Measurements from ENCODE around the gene TMEM126A.
"Not testable (repeated sequence)": the region's sequence is repeated elsewhere in the genome, so short reads cannot be mapped to it uniquely, and the experiment has no call there.

GRCh38 chr11:85606237-85606636, 41.5 kb upstream of the TMEM126A start:
- TF ChIP-seq CTCF (IDR thresholded peaks at IDR 0.05); TCF7L2 (IDR thresholded peaks at IDR 0.05; ENCODE audit: low read depth, low read length); POLR2AphosphoS5 (IDR thresholded peaks at IDR 0.05; ENCODE audit: low read depth, low read length); REST (IDR thresholded peaks at IDR 0.05; ENCODE audit: insufficient read depth in 1 of 2, low read depth in 2 of 2, low read length in 1 of 2); SIN3A (IDR thresholded peaks at IDR 0.05; ENCODE audit: borderline replicate concordance, insufficient read depth, low read depth, low read length): not testable (repeated sequence)

Measured in Panc1 (cell line).